ENCODE measurements around the gene BUD23.
"Not testable (repeated sequence)": the region's sequence is repeated elsewhere in the genome, so short reads cannot be mapped to it uniquely, and the experiment has no call there.

BUD23 gene, protein sequence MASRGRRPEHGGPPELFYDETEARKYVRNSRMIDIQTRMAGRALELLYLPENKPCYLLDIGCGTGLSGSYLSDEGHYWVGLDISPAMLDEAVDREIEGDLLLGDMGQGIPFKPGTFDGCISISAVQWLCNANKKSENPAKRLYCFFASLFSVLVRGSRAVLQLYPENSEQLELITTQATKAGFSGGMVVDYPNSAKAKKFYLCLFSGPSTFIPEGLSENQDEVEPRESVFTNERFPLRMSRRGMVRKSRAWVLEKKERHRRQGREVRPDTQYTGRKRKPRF

DNA sequence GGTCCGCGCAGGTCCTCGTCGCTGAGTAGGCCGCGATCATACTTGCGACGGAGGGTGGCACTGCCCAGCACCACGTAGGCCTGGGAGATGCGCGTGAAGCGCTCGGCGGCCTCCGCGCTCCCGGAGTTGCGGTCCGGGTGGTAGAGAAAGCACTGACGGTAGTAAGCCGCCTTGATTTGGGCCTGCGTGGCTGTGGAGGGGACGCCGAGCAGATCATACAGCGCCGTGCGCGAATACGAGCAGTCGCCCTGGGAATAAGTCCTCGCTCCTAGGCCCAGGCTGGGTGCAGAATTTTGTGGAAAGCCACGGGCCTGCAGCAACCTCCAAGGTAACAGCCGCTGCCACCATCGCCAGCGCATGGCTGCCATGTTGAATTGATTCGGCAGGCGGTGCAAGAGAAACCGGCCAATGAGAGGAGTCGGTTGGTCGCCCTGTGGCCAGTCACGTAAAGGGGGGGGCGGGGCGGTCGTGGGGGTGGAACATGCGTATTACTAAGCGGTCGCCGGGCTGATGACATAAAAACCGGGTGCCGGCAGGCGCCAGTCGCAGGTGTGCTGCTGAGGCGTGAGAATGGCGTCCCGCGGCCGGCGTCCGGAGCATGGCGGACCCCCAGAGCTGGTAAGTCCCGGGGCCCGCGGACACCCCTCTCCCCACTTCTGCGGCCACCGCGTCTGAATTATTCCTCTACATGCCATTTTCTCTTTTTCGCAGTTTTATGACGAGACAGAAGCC lies at the start of gene BUD23, which contains the start of gene DNAJC30:
Gene BUD23, plus strand, starts transcription at position 542 of the 732 bp plus-strand sequence. Its CDS starts 29 bp downstream, at position 571.
Gene DNAJC30, minus strand, starts transcription at position 398 of the 732 bp plus-strand sequence. Its CDS starts 30 bp downstream, at position 368.
- DNase-seq (ENCODE audit: low read depth), result peak; percentile 82

GRCh38 chr7:73633844-73634243 lies 49.6 kb upstream of the BUD23 start:
- DNase-seq (ENCODE audit: low read depth), result no peak

DNA sequence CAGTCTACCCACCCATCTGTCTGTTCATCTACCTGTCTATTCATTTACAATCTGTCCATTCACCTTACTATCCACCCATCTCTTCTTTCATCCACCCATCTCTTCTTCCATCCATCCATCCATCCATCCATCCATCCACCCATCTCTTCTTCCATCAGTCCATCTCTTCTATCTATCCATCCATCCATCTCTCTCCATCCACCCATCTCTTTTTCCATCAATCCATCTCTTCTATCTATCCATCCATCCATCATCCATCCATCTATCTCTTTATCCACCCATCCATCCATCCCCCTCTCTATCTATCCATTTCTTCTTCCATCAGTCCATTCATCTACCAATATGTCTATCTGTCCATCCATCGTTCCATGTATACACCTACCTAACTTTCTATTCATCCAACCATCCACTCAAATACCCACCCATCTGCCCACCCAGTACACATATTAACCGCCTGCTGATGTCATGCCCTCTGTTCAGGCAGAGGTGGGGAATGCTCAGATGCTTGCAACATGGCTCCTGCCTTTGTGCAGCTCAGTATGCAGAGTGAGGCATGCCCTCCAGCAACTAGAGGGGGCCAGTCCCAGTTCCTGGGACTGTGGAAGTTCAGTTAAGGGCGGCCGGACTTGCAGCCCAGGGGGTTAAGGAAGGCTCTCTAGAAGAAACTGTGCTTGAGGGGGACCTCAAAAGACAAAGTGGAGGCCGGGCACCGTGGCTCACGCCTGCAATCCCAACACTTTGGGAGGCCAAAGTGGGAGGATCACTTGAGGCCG lies 47.8 kb upstream of the BUD23 start:
- no peak for DNase-seq (ENCODE audit: low read depth)

- DNase-seq (ENCODE audit: low read depth), result no peak
Observed at GRCh38 chr7:73638911-73639310, 44.5 kb upstream of the BUD23 start.

DNA sequence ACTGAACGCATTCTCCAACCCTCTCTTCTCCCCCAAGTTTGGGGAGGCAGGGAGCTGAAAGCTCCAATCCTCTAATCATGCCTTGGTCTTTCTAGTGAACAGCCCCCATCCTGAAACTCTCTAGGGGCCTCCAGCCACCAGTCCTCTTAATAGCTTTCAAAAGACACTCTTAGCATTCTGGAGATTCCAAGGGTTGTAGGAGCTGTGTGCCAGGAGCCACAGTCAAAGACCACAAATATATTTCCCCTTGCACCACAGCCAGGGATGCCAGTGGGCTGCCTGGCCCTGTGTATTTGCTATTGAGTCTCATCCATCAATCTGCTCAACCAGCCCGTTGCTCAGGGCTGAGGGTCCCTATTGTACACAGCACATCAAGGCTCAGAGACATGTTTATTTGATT lies 40.6 kb upstream of the BUD23 start:
- DNase-seq (ENCODE audit: low read depth), result no peak

DNA sequence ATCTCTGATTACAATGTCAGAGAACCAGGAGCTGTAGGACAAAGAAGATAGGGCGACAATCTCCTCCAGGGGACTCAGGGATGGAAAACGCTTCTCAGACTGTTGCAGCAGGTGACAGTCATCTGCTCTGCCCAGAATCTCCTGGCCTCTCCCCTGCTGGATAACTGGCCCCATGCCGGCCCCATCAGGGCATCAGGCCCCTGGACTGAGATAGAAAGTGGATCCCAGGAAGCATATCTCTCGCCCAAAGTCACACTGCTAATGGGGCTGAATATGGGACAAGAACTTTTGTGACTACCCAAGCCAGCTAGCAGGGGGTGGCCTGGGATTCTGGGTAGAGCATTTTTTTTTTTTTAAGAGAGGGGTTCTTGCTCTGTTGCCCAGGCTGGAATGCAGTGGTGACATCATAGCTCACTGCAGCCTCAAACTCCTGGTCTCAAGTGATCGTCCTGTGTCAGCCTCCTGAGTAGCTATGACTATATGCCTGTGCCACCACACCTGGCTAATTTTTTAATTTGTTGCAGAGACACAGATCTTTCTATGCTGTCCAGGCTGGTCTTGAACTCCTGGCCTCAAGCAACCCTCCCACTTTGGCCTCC lies 38.6 kb upstream of the BUD23 start:
- no peak for DNase-seq (ENCODE audit: low read depth)

- no peak for DNase-seq (ENCODE audit: low read depth)
Observed at GRCh38 chr7:73645643-73646174, 37.7 kb upstream of the BUD23 start.

- DNase-seq (ENCODE audit: low read depth), result no peak
Observed at GRCh38 chr7:73646785-73647724, 36.3 kb upstream of the BUD23 start.

GRCh38 chr7:73647725-73648592 lies 35.4 kb upstream of the BUD23 start:
- DNase-seq (ENCODE audit: low read depth), result no peak

DNA sequence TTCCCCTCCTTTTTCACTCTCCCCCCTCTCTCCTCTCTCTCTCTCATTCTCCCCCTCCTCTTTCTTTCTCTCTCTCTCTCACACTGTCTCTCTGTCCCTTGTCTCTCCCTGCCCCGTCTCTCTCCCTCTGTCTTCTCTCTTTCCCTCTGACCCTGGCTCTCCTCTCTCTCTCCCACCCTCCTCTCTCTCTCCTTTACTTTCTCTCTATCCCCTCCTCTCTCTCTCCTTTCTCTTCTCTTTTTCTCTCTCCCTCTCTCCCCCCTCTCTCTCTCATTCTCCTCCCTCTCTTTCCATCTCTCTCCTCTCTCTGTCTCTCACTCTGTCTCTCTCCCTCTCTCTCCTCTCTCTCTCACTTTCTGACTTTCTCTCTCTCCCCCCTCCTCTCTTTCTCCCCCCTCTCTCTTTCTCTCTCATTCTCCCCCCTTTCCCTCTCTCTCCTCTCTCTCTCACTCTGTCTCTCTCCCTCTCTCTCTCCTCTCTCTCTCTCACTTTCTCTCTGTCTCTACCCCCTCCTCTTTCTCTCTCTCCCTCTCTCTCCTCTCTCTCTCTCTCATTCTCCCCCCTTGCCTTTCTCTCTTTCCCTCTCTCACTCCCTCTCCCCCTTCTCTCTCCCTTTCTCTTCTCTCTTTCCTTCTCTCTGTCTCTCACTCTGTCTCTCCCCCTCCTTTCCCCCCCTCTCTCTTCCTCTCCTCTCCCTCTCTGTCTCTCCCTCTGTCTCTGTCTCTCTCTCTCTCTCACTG lies 34.6 kb upstream of the BUD23 start:
- DNase-seq (ENCODE audit: low read depth), result no peak

GRCh38 chr7:73649576-73649975 lies 33.8 kb upstream of the BUD23 start:
- no peak for DNase-seq (ENCODE audit: low read depth)

GRCh38 chr7:73650524-73650923 lies 32.9 kb upstream of the BUD23 start:
- DNase-seq (ENCODE audit: low read depth), result no peak

GRCh38 chr7:73652541-73652949 lies 30.9 kb upstream of the BUD23 start:
- no peak for DNase-seq (ENCODE audit: low read depth)

DNA sequence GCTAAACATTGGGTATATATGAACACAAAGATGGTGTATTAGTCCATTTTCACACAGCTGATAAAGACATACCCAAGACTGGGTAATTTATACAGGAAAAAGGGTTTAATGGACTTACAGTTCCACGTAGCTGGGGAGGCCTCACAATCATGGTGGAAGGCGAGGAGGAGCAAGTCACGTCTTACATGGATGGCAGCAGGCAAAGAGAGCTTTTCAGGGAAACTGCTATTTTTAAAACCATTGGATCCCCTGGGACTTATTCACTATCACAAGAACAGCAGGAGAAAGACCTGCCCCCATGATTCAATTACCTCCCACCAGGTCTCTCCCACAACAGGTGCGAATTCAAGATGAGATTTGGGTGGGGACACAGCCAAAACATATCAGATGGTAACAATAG lies 28.1 kb upstream of the BUD23 start:
- DNase-seq (ENCODE audit: low read depth), result not testable (repeated sequence)

- no peak for DNase-seq (ENCODE audit: low read depth)
Observed at GRCh38 chr7:73659983-73660382, 23.4 kb upstream of the BUD23 start.

DNA sequence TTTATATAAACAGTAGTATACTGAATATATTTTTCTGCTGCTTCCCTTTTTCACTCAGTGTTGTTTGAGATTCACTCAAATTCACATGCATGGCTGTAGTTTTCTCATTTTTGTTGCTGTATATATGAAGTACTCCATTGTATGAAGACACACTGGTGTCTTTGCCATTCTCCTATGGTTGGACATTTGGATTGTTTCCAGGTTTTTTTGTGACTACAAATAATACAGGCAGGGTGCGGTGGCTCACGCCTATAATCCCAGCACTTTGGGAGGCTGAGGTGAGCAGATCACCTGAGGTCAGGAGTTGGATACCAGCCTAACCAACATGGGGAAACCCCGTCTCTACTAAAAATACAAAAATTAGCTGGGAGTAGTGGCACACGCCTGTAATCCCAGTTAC lies 22.8 kb upstream of the BUD23 start:
- DNase-seq (ENCODE audit: low read depth), result not testable (repeated sequence)

DNA sequence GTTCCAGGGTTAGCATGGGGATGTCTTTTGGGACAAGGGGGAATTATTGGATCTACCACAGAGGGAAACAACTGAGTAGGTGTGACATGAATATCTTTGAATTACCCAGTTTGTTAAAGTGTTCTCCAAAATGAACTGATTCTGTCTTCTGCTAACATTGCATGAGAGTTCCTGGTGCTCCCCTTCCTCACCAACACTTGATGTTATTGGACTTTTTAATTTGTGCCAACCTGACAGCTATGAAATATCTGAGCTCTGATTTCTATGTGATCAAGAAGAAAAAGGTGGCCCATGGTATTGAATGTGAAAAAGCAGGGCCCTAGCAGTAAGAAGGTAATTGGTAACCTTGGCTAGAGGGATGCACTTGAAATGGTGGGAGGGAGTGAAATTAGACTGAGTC lies 20.4 kb upstream of the BUD23 start:
- DNase-seq (ENCODE audit: low read depth), result no peak

DNA sequence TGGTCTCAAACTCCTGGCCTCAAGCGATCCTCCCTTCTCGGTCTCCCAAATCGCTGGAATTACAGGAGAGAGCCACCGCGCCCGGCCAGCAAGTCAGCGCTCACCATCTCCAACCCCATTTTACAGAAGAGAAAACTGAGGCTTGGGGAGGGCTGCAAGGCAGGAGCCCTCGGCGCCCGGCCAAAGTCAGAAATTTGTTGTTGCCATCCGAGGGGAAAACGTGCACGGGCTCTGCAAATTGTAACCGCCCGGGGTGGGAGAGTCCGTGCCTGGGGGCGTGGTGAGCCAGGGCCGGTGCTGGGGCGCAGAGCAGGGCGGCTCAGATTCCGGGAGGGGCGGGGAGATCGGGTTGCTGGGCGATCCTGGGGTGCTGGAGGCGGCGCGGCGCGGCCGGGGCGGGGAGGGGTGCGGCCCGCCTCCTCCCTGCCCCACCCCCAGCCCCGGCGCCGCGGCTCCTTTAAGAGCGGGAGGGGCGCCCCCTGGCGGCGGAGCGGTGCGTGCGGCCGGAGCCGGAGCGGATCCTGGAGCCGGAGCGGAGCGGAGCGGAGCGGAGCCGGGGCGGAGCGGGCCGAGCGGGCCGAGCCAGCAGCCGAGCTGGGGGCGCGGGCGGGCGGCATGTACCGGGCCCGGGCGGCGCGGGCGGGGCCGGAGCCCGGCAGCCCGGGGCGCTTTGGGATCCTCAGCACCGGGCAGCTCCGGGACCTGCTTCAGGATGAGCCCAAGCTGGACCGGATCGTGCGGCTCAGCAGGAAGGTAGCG lies 15.9 kb upstream of the BUD23 start, which contains the start of gene VPS37D:
Gene VPS37D, plus strand, starts transcription at position 488 of the 759 bp plus-strand sequence. Its CDS starts 128 bp downstream, at position 616.
- DNase-seq (ENCODE audit: low read depth), result peak; percentile 43
